ENCODE results near the gene UHRF2.
"Not testable (repeated sequence)": the region's sequence is repeated elsewhere in the genome, so short reads cannot be mapped to it uniquely, and the experiment has no call there.

The UHRF2 gene

GRCh38 chr9:6489099-6489498 is 76.1 kb downstream of the UHRF2 start:
- no peak for DNase-seq (ENCODE audit: low spot score)

- no peak for DNase-seq (ENCODE audit: low spot score)
Observed at GRCh38 chr9:6490863-6491262, 77.9 kb downstream of the UHRF2 start.

- no peak for DNase-seq (ENCODE audit: low spot score)
Observed at GRCh38 chr9:6495466-6495865, 82.5 kb downstream of the UHRF2 start.

- no peak for DNase-seq (ENCODE audit: low spot score)
Observed at GRCh38 chr9:6498982-6499381, 86.0 kb downstream of the UHRF2 start.

- no peak for DNase-seq (ENCODE audit: low spot score)
Observed at GRCh38 chr9:6501526-6502210, 88.7 kb downstream of the UHRF2 start.

GRCh38 chr9:6502399-6502798 is 89.4 kb downstream of the UHRF2 start:
- DNase-seq (ENCODE audit: low spot score): no peak

GRCh38 chr9:6506571-6506970 is 93.6 kb downstream of the UHRF2 start:
- no peak for DNase-seq (ENCODE audit: low spot score)

GRCh38 chr9:6512085-6512657 is 99.2 kb downstream of the UHRF2 start:
- DNase-seq (ENCODE audit: low spot score): no peak

- no peak for DNase-seq (ENCODE audit: low spot score)
Observed at GRCh38 chr9:6522263-6522662, 109.3 kb downstream of the UHRF2 start.

- DNase-seq (ENCODE audit: low spot score): no peak
Observed at GRCh38 chr9:6525326-6526045, 112.5 kb downstream of the UHRF2 start.

- DNase-seq (ENCODE audit: low spot score): no peak
Observed at GRCh38 chr9:6535594-6535993, 122.6 kb downstream of the UHRF2 start.

- no peak for DNase-seq (ENCODE audit: low spot score)
Observed at GRCh38 chr9:6538666-6539071, 125.7 kb downstream of the UHRF2 start.

- not testable (repeated sequence) for DNase-seq (ENCODE audit: low spot score)
Observed at GRCh38 chr9:6542617-6543016, 129.6 kb downstream of the UHRF2 start.

GRCh38 chr9:6543204-6543603 is 130.2 kb downstream of the UHRF2 start:
- DNase-seq (ENCODE audit: low spot score): no peak

- no peak for DNase-seq (ENCODE audit: low spot score)
Observed at GRCh38 chr9:6545017-6545691, 132.2 kb downstream of the UHRF2 start.

GRCh38 chr9:6549106-6549800 is 136.3 kb downstream of the UHRF2 start:
- no peak for DNase-seq (ENCODE audit: low spot score)

- DNase-seq (ENCODE audit: low spot score): no peak
Observed at GRCh38 chr9:6551136-6551535, 138.1 kb downstream of the UHRF2 start.

- no peak for DNase-seq (ENCODE audit: low spot score)
Observed at GRCh38 chr9:6552033-6552432, 139.0 kb downstream of the UHRF2 start.

GRCh38 chr9:6552498-6553121 is 139.6 kb downstream of the UHRF2 start:
- no peak for DNase-seq (ENCODE audit: low spot score)

GRCh38 chr9:6553866-6554265 is 140.9 kb downstream of the UHRF2 start:
- no peak for DNase-seq (ENCODE audit: low spot score)

Data from hematopoietic multipotent progenitor cell treated with erythropoietin and hydrocortisone succinate and interleukin-3 and kit ligand, for 17 days (in vitro differentiated cells).